Activated gamma-delta T cell (primary cell): ENCODE results near the gene ADCY7.
"Not testable (repeated sequence)": the region's sequence is repeated elsewhere in the genome, so short reads cannot be mapped to it uniquely, and the experiment has no call there.

ENCODE experiments used
- DNase-seq: peaks from one replicate; lab custom pipeline; 2025; lab: John Stamatoyannopoulos, UW

ADCY7 gene

DNA sequence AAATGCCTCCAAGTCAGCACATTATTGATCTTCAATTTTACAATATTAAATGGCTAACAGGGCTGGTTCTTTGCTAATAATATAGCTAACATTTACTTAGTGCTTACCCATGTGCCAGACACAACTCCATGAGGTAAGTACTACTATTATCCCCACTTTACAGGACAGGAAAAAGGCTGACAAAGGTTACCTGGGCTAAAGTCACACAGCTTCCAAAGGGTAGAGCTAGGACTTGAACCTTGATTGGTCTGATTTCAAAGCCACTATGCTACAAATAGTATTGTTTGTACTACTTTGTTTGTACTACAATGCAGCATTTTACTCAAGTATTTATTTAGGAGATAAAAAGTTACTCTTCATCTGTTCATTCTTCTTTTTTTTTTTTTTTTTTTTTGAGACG lies 70.5 kb downstream of the ADCY7 start:
- DNase-seq, result no peak

DNA sequence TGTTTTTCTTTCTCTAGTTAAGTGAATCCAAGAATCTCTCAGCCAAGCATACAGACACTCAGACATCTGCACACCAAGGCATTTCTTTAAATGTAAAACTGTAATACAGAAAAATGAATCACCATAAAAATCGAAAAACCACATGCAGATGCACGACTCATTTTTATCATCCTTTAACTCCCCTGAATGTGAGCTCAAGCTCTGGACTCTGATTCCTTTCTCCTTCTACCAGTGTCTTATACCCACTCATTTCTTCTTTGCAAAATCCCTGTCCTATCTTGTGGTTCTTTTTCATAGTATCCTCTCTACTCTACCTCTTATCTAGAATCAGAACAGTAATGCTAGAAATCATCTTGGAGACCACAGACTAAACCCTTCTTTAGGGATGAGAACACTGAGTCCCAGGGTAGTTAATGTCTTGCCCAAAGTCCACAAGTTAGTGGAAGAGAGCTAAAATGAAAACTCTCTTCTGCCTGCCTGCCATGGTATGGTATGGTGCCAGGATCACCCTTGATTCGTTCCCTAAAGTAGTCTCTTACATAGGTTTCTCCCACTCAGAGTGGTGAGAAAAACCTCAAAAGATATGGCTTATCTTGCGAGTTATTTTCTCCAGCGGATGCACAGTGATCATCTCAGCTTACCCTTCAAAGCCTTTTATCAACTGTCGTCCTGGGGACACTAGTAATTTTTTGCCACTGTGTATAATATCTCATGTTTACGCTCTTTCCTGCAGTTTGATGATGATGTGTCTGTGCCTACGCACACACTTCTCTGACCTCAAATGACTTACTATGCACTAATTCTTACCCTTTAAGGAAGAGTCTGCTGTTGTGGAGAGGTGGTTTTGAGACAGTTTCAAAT lies 72.2 kb downstream of the ADCY7 start:
- no peak for DNase-seq

DNA sequence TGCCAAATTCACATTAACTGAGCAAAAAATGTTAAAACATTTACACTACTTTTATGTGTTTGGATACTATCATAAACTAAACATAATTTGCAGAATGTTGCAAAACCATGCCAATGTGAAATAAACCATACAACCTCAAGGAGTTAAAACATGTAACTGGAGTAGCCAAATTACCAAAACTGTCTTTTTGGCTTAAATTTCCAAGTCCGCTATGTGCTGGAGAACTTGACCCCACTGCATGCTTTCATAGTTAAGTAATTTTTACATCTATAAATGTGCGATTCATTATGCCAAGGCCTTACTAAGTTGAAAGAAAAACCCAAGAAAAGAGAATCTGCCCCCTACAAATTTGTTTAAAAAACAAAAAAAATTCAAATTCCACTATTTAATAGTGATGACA lies 74.2 kb downstream of the ADCY7 start:
- DNase-seq, result no peak

DNA sequence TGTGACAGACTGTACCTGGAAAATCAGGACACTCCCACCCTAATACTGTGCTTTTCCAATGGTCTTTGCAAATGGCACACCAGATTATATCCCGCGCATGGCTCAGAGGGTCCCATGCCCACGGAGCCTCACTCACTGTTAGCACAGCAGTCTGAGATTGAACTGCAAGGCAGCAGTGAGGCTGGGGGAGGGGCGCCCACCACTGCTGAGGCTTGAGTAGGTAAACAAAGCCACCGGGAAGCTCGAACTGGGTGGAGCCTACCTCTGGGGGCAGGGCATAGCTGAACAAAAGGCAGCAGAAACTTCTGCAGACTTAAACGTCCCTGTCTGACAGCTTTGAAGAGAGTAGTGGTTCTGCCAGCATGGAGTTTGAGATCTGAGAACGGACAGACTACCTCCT lies 77.2 kb downstream of the ADCY7 start:
- not testable (repeated sequence) for DNase-seq

DNA sequence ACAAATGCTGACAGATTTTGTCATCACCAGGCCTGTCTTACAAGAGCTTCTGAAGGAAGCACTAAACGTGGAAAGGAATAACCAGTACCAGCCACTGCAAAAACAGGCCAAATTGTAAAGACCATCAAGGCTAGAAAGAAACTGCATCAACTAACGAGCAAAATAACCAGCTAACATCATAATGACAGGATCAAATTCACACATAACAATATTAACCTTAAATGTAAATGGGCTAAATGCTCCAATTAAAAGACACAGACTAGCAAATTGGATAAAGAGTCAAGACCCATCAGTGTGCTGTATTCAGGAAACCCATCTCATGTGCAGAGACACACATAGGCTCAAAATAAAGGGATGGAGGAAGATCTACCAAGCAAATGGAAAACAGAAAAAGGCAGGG lies 78.9 kb downstream of the ADCY7 start:
- not testable (repeated sequence) for DNase-seq

DNA sequence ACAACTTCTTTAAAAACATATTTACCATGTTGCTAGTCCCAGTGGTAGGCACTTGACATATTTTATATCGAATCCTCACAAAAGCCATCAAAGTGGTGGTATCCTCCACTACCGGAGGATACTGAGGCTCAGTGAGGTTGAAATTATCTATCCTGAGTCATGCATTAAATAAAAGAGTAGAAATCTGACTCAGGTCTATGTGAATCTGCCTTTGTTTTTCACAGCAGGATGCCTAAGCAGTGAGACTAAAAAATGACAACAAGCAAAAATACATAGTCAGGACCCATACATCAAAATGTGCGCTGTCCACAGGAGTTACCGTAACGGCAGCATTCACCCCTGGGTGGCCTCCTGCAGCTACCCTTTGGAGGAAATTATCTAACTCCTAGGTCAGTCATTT lies 84.8 kb downstream of the ADCY7 start:
- DNase-seq, result no peak

DNA sequence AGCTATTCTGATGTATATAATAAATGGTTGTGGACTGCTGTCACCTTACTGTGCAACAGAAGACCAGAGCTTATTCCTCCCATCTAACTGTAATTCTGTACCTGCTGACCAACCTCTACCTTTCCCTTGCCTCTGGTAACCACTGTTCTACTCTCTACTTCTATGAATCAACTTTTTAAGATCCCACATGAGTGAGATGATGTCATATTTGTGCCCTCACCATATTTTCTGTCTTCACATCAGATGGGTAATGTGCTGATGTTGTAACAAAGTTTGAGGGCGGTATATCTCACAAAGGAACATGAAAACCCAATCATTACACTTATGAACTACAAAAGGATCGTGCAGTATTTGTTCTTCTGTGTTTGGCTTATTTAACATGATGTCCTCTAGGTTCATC lies 85.6 kb downstream of the ADCY7 start:
- DNase-seq, result no peak

DNA sequence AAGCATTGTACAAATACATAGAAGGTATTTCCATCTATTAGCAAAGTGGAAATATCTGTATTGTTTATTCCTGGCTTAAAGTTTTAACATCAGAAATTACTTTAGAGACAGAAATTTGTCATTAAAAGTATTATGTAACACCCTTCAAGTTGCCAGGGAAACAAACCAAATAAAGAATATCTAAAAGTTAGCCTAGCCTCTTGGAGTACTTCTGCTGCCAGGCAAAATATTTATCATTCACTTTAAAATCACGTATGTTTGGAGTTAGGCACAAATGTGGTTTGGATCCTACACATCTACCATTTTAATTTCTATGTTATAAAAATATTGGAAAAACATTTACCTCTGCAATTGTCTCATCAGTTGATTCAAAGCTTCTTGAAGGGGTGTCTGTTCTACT lies 87.7 kb downstream of the ADCY7 start:
- no peak for DNase-seq

DNA sequence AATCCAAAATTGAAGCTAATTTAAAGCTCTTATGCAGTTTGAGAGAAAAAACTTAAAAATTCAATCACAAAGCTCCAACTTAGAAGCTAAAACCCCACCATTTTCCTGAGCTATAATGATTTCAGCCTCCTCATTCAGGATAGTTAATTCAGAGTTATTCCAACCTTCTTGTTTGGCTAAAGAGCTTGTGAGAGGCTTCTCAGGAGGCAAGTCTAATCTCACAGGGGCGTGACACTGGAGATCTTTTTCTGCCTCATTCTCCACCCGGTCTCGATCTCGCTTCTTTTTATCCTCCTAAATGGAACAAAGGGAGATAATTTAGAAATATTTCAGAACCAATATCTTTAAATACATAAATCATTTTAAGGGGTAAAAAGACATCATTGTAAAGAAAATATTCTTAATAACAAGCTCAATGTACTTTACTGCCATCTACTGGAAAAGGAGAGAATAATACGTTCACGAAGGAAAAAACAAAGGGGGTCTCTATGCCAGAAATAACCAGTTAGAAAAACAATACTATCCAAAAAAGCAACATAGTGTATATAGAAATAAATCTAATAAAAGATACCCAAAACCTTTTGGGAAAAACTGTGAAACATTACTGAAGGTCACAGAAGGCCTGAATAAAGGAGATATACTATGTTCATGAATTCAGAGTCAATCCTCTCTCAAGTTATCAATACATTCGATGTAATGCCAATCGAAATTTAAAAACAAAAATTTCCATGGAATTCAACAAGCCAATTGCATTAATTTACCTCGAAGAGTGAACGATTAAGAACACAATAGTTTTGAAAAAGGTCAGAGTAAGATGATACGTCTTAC lies 88.5 kb downstream of the ADCY7 start:
- no peak for DNase-seq

DNA sequence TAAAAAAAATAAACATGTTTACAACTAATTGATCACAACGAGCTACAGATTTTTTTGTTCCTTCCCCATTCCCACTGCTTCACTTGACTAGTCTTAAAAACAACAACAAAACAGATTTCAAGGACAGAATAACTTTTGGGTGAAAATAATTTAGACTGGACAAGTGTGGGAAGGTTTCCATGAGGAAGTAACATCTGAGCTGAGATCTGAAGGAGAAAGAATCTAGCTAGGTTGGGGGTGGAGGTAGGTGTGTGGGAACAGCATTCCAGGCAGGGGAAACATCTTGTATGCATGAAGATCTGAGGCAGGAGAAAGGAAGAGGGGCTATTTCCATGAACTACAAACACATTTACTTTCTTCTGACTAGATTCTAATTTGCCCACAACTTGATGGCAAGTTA lies 93.3 kb downstream of the ADCY7 start:
- no peak for DNase-seq

DNA sequence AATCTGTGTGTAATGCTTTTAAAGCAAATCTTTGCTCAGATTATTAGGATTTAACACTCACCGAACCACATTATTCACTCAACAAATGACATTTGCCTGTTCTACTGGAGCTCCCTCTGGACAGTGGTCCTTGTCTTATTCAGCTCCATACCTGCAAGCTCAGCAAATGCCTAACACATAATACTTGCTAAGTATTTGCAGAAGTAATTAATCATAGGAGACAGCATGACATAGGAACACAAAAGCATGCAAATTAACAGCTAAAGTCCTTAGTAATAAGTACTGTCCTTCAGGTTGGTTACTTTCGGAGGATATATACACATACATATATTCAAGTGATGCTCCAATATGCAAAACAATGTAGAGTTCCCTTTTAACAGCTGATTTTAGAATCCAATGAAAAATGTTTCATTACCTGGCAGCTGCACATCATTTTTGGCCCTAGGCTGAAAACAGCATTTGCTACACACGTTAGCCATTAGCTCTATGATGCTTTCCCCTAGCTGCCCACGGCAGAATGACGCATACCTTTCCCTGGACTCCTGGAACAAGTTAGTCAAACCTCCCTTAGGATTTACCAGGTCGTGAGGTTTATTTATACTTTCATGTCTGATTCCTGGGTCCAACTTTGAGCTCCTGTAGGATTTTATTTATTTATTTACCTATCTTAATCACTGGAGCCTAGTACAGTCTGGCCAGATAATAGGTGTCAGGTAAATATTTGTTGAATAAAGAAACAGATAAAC lies 93.9 kb downstream of the ADCY7 start:
- DNase-seq, result no peak

DNA sequence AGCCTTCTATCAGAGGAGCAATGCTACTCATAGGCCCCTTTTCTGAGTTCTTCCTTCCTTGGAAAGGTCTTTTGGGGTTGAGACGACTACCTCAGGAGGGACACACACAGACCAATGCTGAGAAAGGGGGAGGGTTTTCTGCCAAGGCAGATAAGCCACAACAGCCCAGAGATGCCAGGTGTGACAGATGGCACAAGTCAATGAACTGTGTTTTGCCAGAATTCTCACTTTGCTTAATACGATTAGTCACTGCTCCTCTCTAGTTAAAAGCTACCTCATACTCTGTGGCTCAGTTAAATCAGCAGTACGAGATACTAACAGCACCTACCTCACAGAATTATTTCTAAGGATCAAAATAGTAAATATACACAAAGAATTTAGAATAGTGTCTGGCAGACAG lies 94.4 kb downstream of the ADCY7 start:
- no peak for DNase-seq

DNA sequence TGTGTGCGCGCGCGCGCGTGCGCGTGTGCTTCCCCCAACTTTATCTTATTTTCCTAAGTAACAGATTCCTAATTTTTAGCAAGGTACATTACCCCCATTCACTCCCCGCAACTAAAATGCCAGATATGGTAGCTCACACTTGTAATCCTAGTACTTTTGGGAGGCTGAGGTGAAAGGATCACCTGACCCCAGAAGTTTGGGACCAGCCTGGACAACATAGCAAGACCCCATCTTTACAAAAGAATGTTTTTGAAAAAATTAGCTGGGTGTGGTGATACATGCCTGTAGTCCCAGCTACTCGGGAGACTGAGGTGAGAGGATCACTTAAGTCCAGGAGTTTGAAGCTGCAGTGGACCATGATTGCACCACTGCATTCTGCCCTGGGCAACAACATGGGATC lies 97.3 kb downstream of the ADCY7 start:
- no peak for DNase-seq

DNA sequence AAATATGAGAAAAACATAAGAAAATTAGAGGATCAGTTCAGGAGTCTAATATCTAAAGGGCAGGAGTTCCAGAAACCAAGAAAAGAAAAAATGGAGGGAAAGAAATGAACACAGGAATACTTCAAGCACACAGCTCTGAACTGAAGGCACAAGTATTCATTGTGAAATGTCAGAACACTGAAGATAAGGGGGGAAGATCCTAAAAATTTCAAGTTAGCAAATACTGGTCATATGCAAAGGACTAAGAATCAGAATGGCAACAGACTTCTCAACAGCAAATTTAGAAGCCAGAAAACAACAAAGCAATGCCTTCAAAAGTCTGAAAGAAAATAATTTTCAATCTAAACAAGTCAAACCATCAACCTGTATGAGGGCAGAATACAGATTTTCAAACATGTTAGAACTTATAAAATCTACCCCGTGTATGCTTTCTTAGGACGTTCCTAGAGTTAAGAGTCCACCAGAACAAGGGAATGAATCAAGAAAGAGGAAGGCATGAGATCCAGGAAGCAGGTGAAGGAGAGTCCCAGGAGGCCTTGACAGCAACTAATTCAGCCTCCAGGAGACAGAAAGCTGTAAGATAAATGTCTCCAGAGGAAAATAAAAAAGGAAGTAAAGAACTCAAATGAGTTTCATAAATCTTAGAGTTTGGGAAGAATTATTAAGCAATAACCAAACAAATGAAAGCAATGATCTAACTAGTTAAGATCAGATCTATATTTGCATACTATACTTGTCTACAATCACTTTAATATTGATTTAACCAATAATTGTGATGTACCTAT lies 99.6 kb downstream of the ADCY7 start:
- DNase-seq, result no peak
